Psoas muscle (tissue), 8 donors: ENCODE data around the gene MBD3L5. TPM values are rescaled to one million over a fixed set of nuclear protein-coding genes. Genes with fewer than 3 reads are reported as not detected.
"Not testable (repeated sequence)": the region's sequence is repeated elsewhere in the genome, so short reads cannot be mapped to it uniquely, and the experiment has no call there.

Experiments used
- ATAC-seq, 4 donors: fragments of 200-7000 bp; cut with Tn5 transposase; one replicate each; pipeline ENCODE4 v1.9.1; 2020; ENCODE audit warnings: moderate library complexity in 3 of 4, mild to moderate bottlenecking in 2 of 4
- DNase-seq, 2 donors: peaks; one replicate each; pipeline ENCODE4 v3.0.0-alpha.2; 2020
- H3K27ac ChIP-seq: fragments of 200-600 bp; one replicate; pipeline ENCODE4 v1.8.0; 2022
- H3K27me3 ChIP-seq, 3 donors: fragments of 200-600 bp in 1 of 3; one replicate each; pipeline versions ENCODE4 v1.6.1 to v1.8.0; 2013 to 2022; ENCODE audit warnings: low read length in 2 of 3, mild to moderate bottlenecking in 2 of 3, moderate library complexity in 1 of 3; ENCODE audit not compliant: insufficient read depth in 3 of 3
- H3K36me3 ChIP-seq, 2 donors: fragments of 200-600 bp in 1 of 2; one replicate each; pipeline versions ENCODE4 v1.6.1 to v1.8.0; 2013 to 2022; ENCODE audit warnings: low read depth in 1 of 2, mild to moderate bottlenecking in 1 of 2, moderate library complexity in 1 of 2; ENCODE audit not compliant: insufficient read depth in 1 of 2
- H3K4me1 ChIP-seq: fragments of 200-600 bp; one replicate; pipeline ENCODE4 v1.8.0; 2022
- H3K4me3 ChIP-seq: fragments of 200-600 bp; one replicate; pipeline ENCODE4 v1.8.0; 2022; ENCODE audit warnings: mild to moderate bottlenecking
- H3K9me3 ChIP-seq: fragments of 200-600 bp; one replicate; pipeline ENCODE4 v1.8.0; 2022
- WGBS, 3 donors: extraction: QIAGEN DNeasy Blood & Tissue Kit; methylation state at CpG; one replicate each; pipeline versions ENCODE4 v1.1.6 to v1.1.7; 2013; 5-methylcytosine and 5-hydroxymethylcytosine counted together
- intact Hi-C, 2 donors: fragments of 100-400 bp; cut with DNase I; formaldehyde crosslinking; loops; one replicate each; pipeline versions ENCODE4 v1.11.0 to v1.14.2; 2022
- polyA plus RNA-seq, 3 donors: library from polyadenylated mRNA; stranded (reverse); fragments of 200-250 nt; gene quantifications; one replicate each; pipeline ENCODE4 v1.2.3, GENCODE V29; 2013
- total RNA-seq, 4 donors: library from RNA; stranded (reverse); fragmentation: NEBNext Ultra II Directional in 2 of 4; extraction: Animal tissue kit (Norgen Biotek cat#: 25700) in 2 of 4; gene quantifications; one replicate each; pipeline versions ENCODE4 v1.2.1 to v1.2.4, GENCODE V29; 2021 to 2023
- TF ChIP-seq, protein P1 (sequence below): fragments of 200-600 bp; IDR thresholded peaks from one replicate; pipeline ENCODE4 v1.8.0; 2022; ENCODE audit warnings: antibody characterized with exemption
- donor health status: healthy with polysubstance abuse.
- donor health status: DM: no; HTN: no; CAD: no; lungs with moderate emphysema.
- donor health status: Bipolar disorder and iron deficiency.
- donor health status: healthy.
- donor health status: DM: yes; HTN: yes; CAD: no.
- donor health status: DM: no; HTN: no; CAD: no.
- donor health status: DM: no; HTN: no; CAD: no.
- donor health status: DM: yes; HTN: yes; CAD: no.

MBD3L5 gene
- total and polyA plus RNA-seq, 7 donors, result not detected

GRCh38 chr19:7013678-7014077, 16.7 kb upstream of the MBD3L5 start:
- DNase-seq, result no peak
- no peak for ATAC-seq
- intact Hi-C loops, result no loop called here
- Histone ChIP-seq H3K36me3 (no peaks in the 10 kb centered on the region), H3K4me3 (no peak overlapping the region), H3K27ac (no peak overlapping the region), H3K27me3 (peaks cover 0 to 3% (median 0%) of the 10 kb centered on the region in 3 donors), H3K4me1 (no peaks in the 10 kb centered on the region), H3K9me3 (peaks cover 3% of the 10 kb centered on the region)
- TF ChIP-seq, protein P1, sequence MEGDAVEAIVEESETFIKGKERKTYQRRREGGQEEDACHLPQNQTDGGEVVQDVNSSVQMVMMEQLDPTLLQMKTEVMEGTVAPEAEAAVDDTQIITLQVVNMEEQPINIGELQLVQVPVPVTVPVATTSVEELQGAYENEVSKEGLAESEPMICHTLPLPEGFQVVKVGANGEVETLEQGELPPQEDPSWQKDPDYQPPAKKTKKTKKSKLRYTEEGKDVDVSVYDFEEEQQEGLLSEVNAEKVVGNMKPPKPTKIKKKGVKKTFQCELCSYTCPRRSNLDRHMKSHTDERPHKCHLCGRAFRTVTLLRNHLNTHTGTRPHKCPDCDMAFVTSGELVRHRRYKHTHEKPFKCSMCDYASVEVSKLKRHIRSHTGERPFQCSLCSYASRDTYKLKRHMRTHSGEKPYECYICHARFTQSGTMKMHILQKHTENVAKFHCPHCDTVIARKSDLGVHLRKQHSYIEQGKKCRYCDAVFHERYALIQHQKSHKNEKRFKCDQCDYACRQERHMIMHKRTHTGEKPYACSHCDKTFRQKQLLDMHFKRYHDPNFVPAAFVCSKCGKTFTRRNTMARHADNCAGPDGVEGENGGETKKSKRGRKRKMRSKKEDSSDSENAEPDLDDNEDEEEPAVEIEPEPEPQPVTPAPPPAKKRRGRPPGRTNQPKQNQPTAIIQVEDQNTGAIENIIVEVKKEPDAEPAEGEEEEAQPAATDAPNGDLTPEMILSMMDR, result no peak
- 66 to 73% (median 67%) methylated on average over 4 of the region's 4 CpGs for WGBS, 3 donors

- Histone ChIP-seq H3K27ac (no peak overlapping the region), H3K4me3 (no peak overlapping the region), H3K4me1 (no peaks in the 10 kb centered on the region), H3K9me3 (no peaks in the 10 kb centered on the region), H3K27me3 (no peaks in the 10 kb centered on the region), H3K36me3 (no peaks in the 10 kb centered on the region)
- WGBS, 3 donors, result 65 to 71% (median 69%) methylated on average over 6 of the region's 6 CpGs
- TF ChIP-seq, protein P1, result no peak
- ATAC-seq (no peak), DNase-seq (no peak)
- intact Hi-C loops, result no loop called here
These were observed 11.6 kb upstream of the MBD3L5 start for GRCh38 chr19:7018828-7019227.

DNA sequence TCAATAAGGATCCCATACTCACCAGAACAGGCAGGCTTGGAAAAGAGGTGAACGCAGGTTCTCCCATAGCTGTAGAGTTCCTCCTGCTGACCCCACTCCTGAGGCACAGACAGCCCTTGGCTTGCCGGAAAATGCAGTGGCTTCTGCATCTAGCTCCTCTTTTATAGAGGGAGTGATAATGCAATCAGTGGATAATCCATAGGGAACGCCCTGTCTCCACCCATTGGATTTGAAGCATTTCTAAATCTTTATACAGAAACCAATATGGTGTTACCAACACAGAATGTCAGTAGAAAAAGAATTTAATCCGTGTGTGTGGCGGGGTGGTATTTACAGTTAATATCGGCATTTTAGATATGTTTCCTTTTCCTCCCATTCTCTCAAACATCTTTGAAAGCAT, 9.0 kb upstream of the MBD3L5 start, which contains the start of gene MBD3L2B:
Gene MBD3L2B, minus strand, starts transcription at position 101 of the 400 bp plus-strand sequence. Its CDS starts 34 bp downstream, at position 67.
- H3K27ac ChIP-seq, H3K4me3 ChIP-seq, intact Hi-C loops, DNase-seq, H3K4me1 ChIP-seq, H3K27me3 ChIP-seq, H3K9me3 ChIP-seq, ATAC-seq, H3K36me3 ChIP-seq: not testable (repeated sequence)
- whole genome bisulfite sequencing, 3 donors, result no CpG with 5 or more reads among the region's 6 CpGs

- H3K4me1 ChIP-seq, H3K4me3 ChIP-seq, H3K9me3 ChIP-seq, intact Hi-C loops, H3K27me3 ChIP-seq, H3K36me3 ChIP-seq, ATAC-seq, H3K27ac ChIP-seq, DNase-seq: not testable (repeated sequence)
- WGBS, 3 donors, result no CpG with 5 or more reads among the region's 1 CpG
These were observed 1.6 kb upstream of the MBD3L5 start for GRCh38 chr19:7028790-7029189.

GRCh38 chr19:7040079-7040478, 9.7 kb downstream of the MBD3L5 start, which contains the start of gene MBD3L4:
TSS of gene MBD3L4 (minus strand) at chr19:7040179. CDS start at chr19:7040144, 35 bp downstream.
- DNase-seq, intact Hi-C loops, H3K27ac ChIP-seq, H3K9me3 ChIP-seq, H3K4me1 ChIP-seq, ATAC-seq, H3K36me3 ChIP-seq, H3K27me3 ChIP-seq, H3K4me3 ChIP-seq: not testable (repeated sequence)
- no CpG with 5 or more reads among the region's 9 CpGs for WGBS, 3 donors

DNA sequence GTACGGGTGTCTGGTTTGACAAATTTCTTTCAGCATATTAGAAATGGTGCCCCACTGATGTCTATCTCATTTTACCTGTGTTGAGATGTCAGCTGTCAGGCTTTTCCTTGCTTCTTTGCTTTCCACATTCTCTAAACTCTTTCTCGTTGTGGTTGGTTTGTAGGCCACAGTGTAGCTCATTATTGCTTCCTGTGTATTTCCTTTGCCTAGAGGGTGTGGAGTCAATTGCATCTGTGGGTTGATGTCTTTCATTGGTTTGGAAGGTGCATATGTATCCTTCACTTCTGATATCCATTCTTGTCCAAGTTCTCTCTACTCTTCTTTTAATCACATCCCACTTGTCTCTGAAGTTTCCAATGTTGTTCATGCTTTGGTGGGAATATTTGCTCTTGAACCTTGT, 11.2 kb downstream of the MBD3L5 start:
- H3K36me3 ChIP-seq, H3K27ac ChIP-seq, intact Hi-C loops, ATAC-seq, H3K4me3 ChIP-seq, DNase-seq, H3K9me3 ChIP-seq, H3K27me3 ChIP-seq, H3K4me1 ChIP-seq: not testable (repeated sequence)
- WGBS, 3 donors, result no CpG with 5 or more reads among the region's 2 CpGs

DNA sequence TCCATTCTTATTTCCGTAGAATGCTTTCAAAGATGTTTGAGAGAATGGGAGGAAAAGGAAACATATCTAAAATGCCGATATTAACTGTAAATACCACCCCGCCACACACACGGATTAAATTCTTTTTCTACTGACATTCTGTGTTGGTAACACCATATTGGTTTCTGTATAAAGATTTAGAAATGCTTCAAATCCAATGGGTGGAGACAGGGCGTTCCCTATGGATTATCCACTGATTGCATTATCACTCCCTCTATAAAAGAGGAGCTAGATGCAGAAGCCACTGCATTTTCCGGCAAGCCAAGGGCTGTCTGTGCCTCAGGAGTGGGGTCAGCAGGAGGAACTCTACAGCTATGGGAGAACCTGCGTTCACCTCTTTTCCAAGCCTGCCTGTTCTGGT, 18.6 kb downstream of the MBD3L5 start, which contains the start of gene MBD3L2:
Gene MBD3L2, plus strand, starts transcription at position 301 of the 400 bp plus-strand sequence. Its CDS starts 53 bp downstream, at position 354.
- WGBS, 3 donors, result no CpG with 5 or more reads among the region's 7 CpGs
- not testable (repeated sequence) for H3K27me3 ChIP-seq

GRCh38 chr19:7051421-7051820, 21.0 kb downstream of the MBD3L5 start:
- DNase-seq, H3K27me3 ChIP-seq, H3K36me3 ChIP-seq, intact Hi-C loops, H3K27ac ChIP-seq, ATAC-seq, H3K9me3 ChIP-seq, H3K4me1 ChIP-seq, H3K4me3 ChIP-seq: not testable (repeated sequence)
- 75 to 89% (median 83%) methylated on average over 2 of the region's 5 CpGs for WGBS, 3 donors

More for the DNA sequence above, 18.6 kb downstream of the MBD3L5 start, which contains the start of gene MBD3L2:
- H3K4me3 ChIP-seq, H3K9me3 ChIP-seq, ATAC-seq, H3K36me3 ChIP-seq, intact Hi-C loops, DNase-seq, H3K27ac ChIP-seq, H3K4me1 ChIP-seq: not testable (repeated sequence)

DNA sequence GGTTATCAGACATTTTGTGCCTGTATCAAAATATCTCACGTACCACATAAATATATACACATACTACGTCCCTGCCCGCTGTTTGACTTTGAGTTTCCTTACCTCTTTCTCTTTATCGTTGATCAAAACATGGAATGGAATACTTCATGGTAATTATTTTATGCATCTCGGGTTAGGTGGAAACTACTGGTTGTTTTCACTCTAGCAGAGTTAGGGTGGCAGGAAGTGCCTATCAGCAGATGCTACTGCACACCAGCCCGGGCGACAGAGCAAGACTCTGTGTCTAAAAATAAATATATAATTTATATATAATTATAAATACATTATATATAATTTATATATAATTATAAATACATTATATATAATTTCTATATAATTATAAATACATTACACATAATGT, 22.5 kb downstream of the MBD3L5 start:
- H3K4me3 ChIP-seq, H3K27ac ChIP-seq, ATAC-seq, H3K36me3 ChIP-seq, DNase-seq, H3K4me1 ChIP-seq, H3K27me3 ChIP-seq, H3K9me3 ChIP-seq, intact Hi-C loops: not testable (repeated sequence)
- whole genome bisulfite sequencing, 3 donors, result 82 to 88% (median 86%) methylated on average over 7 of the region's 7 CpGs
